Lung (tissue), 12 donors: Measurements from ENCODE around the gene RGL1. TPM values are rescaled to one million over a fixed set of nuclear protein-coding genes. Genes with fewer than 3 reads are reported as not detected.
A peak's percentile ranks its signal among the peaks of the same experiment; 100 is the strongest.

ENCODE experiments used
- ATAC-seq: fragments of 200-7000 bp; cut with Tn5 transposase; one replicate; pipeline ENCODE4 v1.9.1; 2020; ENCODE audit warnings: moderate number of reproducible peaks; ENCODE audit not compliant: insufficient read depth, low FRiP score
- DNase-seq, 3 donors: peaks; one replicate each; pipeline ENCODE4 v3.0.0-alpha.2; 2013 to 2017
- H3K27ac ChIP-seq, 2 donors: one replicate each; pipeline ENCODE4 v1.5.1; 2013; ENCODE audit warnings: mild to moderate bottlenecking in 2 of 2, moderate library complexity in 2 of 2, control low read depth in 1 of 2, inconsistent platforms in 1 of 2, low read depth in 1 of 2, low read length in 1 of 2
- H3K27me3 ChIP-seq, 3 donors: one replicate each; pipeline ENCODE4 v1.5.1; 2013; ENCODE audit warnings: low read length in 2 of 3; ENCODE audit not compliant: control insufficient read depth in 3 of 3, insufficient read depth in 3 of 3
- H3K36me3 ChIP-seq, 4 donors: one replicate each; pipeline ENCODE4 v1.5.1; 2013; ENCODE audit warnings: low read length in 4 of 4, mild to moderate bottlenecking in 1 of 4, moderate library complexity in 1 of 4; ENCODE audit not compliant: control insufficient read depth in 4 of 4, insufficient read depth in 4 of 4
- H3K4me1 ChIP-seq, 5 donors: one replicate each; pipeline ENCODE4 v1.5.1; 2013; ENCODE audit warnings: low read length in 5 of 5, mild to moderate bottlenecking in 2 of 5, moderate library complexity in 1 of 5; ENCODE audit not compliant: control insufficient read depth in 5 of 5, insufficient read depth in 5 of 5
- H3K4me3 ChIP-seq: one replicate; pipeline ENCODE4 v1.5.1; 2013; ENCODE audit warnings: mild to moderate bottlenecking, control low read depth, moderate library complexity
- H3K9ac ChIP-seq, 2 donors: one replicate each; pipeline ENCODE4 v1.5.1; 2013; ENCODE audit warnings: low read length in 2 of 2, control low read depth in 1 of 2; ENCODE audit not compliant: insufficient read depth in 1 of 2
- H3K9me3 ChIP-seq, 4 donors: one replicate each; pipeline ENCODE4 v1.5.1; 2013; ENCODE audit warnings: low read length in 3 of 4, mild to moderate bottlenecking in 1 of 4, moderate library complexity in 1 of 4; ENCODE audit not compliant: control insufficient read depth in 4 of 4, insufficient read depth in 3 of 4
- CTCF ChIP-seq: IDR thresholded peaks from 2 replicates; pipeline ENCODE4 v1.5.1; 2012; ENCODE audit warnings: mild to moderate bottlenecking; ENCODE audit errors: control extremely low read depth, extremely low read depth
- WGBS, 2 donors: extraction: QIAGEN DNeasy Blood & Tissue Kit; methylation state at CpG; one replicate each; pipeline ENCODE4 v1.1.7; 2013; 5-methylcytosine and 5-hydroxymethylcytosine counted together
- polyA plus RNA-seq, 2 donors: library from polyadenylated mRNA; stranded (reverse); fragments of 200-250 nt; gene quantifications; one replicate each; pipeline ENCODE4 v1.2.1, GENCODE V29; 2013
- total RNA-seq, 2 donors: library from RNA; depleted of rRNA in 1 of 2; stranded (reverse); fragments of >200 nt in 1 of 2; gene quantifications; one replicate each; pipeline ENCODE4 v1.2.1, GENCODE V29; 2014 to 2021
- donor health status: control.
- donor health status: control.
- donor health status: Bipolar disorder and iron deficiency.
- donor health status: healthy.
- donor health status: DM: yes; HTN: yes; CAD: no.

RGL1 gene
- total and polyA plus RNA-seq, 4 donors: 9.6 to 49.4 (median 35.2) TPM

- peak; percentile 83 for ATAC-seq
Observed at GRCh38 chr1:183956559-183957188, 151.8 kb downstream of the RGL1 start.

DNA sequence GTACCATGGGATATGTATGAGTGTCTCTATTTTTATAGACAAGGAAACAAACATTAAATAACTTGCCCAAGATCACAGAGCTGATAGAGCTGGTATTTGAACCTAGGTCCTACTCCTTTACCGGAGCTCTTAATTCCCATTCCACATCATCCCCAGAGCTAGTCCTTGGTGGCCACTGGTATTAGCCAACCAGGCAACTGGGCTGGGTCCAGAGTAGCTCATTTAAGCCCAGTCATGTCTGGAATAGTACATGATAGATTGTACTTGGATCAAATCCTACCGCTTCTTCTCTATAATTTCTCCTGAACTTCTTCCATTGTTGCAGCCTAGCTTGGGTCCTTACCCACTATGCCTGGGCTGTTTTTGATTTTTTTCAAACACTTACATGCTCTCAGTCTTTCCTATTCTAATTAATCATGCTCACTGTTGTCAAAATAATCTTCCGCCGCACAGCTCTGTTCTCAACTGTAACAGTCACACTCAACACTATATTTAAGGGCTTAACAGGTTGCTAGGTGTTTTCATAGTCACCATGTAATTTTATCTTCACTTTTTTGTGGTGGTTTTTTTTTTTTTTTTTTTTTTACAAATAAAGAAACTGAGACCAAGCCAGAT, 152.4 kb downstream of the RGL1 start:
- no peaks in the 10 kb centered on the region for H3K9me3 ChIP-seq
- TF ChIP-seq CTCF: no peak
- H3K27me3 ChIP-seq: no peaks in the 10 kb centered on the region
- H3K27ac ChIP-seq: peak overlapping the region in 1 of 2 donors; percentile 53
- ATAC-seq (no peak), DNase-seq (no peak)
- H3K4me3 ChIP-seq: no peak overlapping the region
- no peaks in the 10 kb centered on the region for H3K36me3 ChIP-seq
- peaks cover 0 to 4% (median 0%) of the 10 kb centered on the region in 5 donors for H3K4me1 ChIP-seq
- WGBS, 2 donors: 68 to 78% methylated on average over 4 of the region's 4 CpGs
- no peak overlapping the region for H3K9ac ChIP-seq

More at GRCh38 chr1:183956559-183957188, 151.8 kb downstream of the RGL1 start:
- Histone ChIP-seq H3K4me3 (no peak overlapping the region), H3K36me3 (no peaks in the 10 kb centered on the region), H3K9ac (no peak overlapping the region), H3K27ac (peak overlapping the region in 1 of 2 donors; percentile 15), H3K27me3 (no peaks in the 10 kb centered on the region), H3K4me1 (peaks cover 0 to 4% (median 0%) of the 10 kb centered on the region in 5 donors), H3K9me3 (no peaks in the 10 kb centered on the region)
- TF ChIP-seq CTCF: no peak
- WGBS, 2 donors: 40 to 42% methylated on average over 2 of the region's 2 CpGs
- DNase-seq: no peak

- no peak for ATAC-seq
- TF ChIP-seq CTCF: no peak
- H3K4me3 ChIP-seq: no peak overlapping the region
- peaks cover 0 to 4% (median 0%) of the 10 kb centered on the region in 5 donors for H3K4me1 ChIP-seq
- no peak overlapping the region for H3K27ac ChIP-seq
- DNase-seq: no peak
- H3K9ac ChIP-seq: no peak overlapping the region
- WGBS, 2 donors: 81 to 93% methylated on average over 1 of the region's 1 CpG
- H3K27me3 ChIP-seq: no peaks in the 10 kb centered on the region
- no peaks in the 10 kb centered on the region for H3K36me3 ChIP-seq
- no peaks in the 10 kb centered on the region for H3K9me3 ChIP-seq
Observed at GRCh38 chr1:183958958-183959357, 154.0 kb downstream of the RGL1 start.
